NOMO-1 treated with dmso at 0.1 percent for 144 hours (cell line): ENCODE data around the gene MOGAT1.
"Not testable (repeated sequence)": the region's sequence is repeated elsewhere in the genome, so short reads cannot be mapped to it uniquely, and the experiment has no call there.

ENCODE experiments used
- DNase-seq: peaks from one replicate; lab custom pipeline; 2025; ENCODE audit not compliant: unreplicated experiment; lab: John Stamatoyannopoulos, UW

Gene MOGAT1

DNA sequence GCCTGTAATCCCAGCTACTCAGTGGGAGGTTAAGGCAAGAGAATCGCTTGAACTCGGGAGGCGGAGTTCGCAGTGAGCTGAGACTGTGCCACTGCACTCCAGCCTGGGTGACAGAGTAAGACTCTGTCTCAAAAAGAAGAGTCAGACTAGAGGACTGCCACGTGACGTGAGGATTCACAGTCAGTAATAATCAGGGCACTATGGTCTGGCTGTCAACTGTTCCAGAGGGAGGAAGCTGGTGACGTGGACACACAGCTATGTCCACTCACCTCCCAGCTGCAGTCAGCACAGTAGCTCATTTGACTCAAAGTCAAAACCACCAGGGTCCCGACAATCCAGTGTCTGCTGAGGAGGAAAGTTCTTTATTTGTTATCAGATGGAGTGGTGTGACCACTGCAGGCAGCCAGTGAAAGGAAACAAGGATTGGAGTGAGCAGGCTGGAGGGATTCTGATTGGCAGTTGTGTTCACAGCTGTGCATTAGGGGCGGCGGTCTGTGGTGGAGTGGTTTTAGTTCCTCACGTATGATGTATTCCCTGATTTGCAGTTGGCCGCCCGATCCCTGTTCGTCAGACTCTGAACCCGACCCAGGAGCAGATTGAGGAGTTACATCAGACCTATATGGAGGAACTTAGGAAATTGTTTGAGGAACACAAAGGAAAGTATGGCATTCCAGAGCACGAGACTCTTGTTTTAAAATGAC is 37.9 kb downstream of the MOGAT1 start:
- DNase-seq = peak; percentile 74

DNA sequence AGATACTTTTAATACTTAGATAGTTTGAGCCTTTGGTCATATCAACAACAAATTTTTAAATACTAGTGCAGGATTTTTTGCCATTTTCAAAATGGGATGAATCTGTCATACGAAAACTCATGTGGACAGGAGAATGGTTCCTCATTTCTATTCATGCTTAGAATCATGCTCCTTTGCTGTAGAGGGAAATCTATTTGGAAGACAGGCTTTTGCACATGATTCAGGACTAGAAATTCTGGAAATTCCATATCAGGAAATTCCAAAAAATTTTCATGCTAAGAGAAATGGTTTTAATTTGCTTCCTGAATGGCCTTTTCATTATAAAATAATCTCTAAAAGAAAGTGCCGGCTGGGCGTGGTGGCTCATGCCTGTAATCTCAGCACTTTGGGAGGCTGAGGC is 39.3 kb downstream of the MOGAT1 start:
- DNase-seq = no peak

DNA sequence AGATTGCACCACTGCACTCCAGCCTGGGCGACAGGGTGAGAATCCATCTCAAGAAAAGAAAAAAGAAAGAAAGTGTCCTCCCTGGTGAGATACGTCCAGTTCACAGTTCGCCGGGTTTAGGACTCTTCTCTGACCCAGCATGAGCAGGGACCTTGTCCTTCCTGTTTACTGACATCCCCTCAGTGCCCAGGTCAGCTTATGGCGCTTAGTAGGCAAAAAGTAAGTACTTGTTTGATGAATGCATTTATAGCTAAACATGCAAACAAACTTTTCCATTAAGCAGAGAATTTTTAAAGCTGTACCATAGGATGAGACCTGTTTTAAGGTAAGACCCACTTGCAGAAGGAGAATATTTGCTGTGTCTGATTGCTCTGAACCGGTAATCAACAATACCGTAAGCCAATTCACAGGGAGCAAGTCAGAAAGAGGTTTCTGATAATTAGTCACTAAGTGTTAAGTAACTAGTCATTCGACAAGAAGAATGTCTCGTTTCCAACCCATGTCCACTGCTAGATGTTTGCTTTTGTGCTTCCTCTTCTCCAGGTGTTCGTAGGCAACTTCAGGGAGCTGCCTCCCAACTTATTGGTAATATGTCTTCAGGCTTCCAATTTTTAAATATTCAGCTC is 40.0 kb downstream of the MOGAT1 start:
- DNase-seq = no peak

GRCh38 chr2:222713002-222713401 is 41.5 kb downstream of the MOGAT1 start:
- no peak for DNase-seq

GRCh38 chr2:222714361-222715241 is 43.1 kb downstream of the MOGAT1 start:
- no peak for DNase-seq

GRCh38 chr2:222715742-222716141 is 44.3 kb downstream of the MOGAT1 start:
- DNase-seq = peak; percentile 10

DNA sequence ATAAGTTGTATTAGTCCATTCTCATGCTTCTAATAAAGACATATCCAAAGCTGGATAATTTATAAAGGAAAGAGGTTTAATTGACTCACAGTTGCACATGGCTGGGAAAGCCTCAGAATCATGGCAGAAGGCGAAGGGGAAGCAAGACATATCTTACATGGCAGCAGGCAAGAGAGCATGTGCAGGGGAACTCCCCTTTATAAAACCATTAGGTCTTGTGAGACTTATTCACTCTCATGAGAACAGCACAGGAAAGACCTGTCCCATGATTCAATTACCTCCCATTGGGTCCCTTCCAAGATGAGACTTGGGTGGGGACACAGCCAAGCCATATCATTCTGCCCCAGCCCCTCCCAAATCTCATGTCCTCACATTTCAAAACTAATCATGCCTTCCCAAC is 48.3 kb downstream of the MOGAT1 start:
- DNase-seq = not testable (repeated sequence)

DNA sequence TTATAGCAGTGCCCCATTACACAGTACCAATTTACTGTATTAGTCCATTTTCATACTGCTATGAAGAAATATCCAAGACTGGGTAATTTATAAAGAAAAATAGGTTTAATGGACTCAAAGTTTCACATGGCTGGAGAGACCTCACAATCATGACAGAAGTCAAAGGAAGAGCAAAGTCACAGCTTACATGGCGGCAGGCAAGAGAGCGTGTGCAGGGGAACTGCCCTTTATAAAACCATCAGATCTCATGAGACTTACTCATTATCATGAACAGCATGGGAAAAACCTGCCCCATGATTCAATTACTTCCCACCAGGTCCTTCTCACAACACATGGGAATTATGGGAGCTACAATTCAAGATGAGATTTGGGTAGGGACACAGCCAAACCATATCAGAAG is 50.1 kb downstream of the MOGAT1 start:
- not testable (repeated sequence) for DNase-seq

- no peak for DNase-seq
Measured at GRCh38 chr2:222722327-222722946, 51.0 kb downstream of the MOGAT1 start.

DNA sequence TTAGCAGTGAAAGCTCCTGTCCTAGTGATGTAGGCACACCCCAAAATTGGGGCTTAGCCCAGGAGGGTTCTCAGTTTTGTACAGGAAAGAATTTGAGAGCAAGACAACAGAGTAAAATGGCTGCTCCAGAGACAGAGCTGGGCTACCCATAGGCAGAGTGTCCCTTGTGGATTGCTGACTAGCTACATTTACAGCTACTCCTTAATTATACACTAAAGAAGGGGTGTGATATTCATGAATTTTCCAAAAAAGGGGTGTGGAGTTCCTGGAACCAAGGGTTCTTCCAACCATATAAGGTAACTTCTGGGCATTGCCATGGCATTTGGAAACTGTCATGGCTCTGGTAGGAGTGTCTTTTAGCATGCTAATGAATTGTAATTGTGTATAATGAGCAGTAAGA is 52.8 kb downstream of the MOGAT1 start:
- DNase-seq = no peak

- no peak for DNase-seq
Measured at GRCh38 chr2:222728621-222729020, 57.2 kb downstream of the MOGAT1 start.

- peak; percentile 76 for DNase-seq
Measured at GRCh38 chr2:222730366-222730999, 59.0 kb downstream of the MOGAT1 start.

- DNase-seq = no peak
Measured at GRCh38 chr2:222731201-222731621, 59.8 kb downstream of the MOGAT1 start.

DNA sequence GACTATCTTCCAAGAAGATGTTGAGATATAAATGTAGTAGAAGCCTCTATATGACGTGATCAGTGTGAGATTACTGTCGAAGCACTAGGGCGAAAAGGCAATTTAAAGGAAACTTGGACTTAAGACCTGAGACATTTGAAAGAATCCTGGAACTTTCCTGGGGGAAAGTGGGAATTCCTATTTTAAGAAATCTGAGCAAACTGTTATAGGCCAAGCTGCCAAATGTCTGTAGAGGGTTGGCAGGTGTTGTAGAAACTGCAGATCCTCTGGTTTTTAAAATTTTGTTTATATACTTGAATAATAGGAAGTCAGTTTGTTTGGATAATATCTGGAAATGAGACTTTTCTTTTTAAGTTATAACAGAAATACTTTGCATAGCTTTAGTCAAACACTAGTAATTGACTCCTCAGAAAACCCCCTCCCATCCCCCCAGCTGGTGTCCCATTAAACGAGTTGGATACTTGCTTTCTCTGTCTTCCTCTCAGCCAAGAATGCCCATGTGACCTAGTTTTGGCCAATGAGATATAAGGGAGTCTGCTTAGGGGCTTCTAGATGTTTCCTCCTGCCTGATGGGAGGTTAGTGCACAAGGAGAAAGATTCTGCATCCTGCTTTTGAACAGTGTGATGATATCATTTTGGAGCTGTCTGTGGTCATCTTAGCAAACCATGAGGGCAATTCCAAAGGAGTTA is 61.2 kb downstream of the MOGAT1 start:
- no peak for DNase-seq

- no peak for DNase-seq
Measured at GRCh38 chr2:222733470-222733845, 62.0 kb downstream of the MOGAT1 start.

GRCh38 chr2:222733846-222734702 is 62.6 kb downstream of the MOGAT1 start:
- no peak for DNase-seq

DNA sequence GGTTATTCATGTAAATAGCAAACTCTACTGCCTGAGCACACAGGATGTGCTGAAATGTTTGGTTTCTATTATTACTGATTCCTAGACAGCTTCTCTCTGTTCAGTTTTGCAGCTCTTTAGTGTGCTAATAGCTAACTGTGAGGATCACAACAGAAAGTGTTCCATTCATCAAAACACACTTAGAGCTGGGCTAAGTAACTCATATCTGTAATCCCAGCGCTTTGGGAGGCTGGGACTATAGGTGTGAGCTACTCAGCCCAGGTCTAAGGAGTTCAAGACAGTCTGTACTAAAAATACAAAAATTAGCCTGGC is 63.2 kb downstream of the MOGAT1 start:
- DNase-seq = no peak

GRCh38 chr2:222736301-222736700 is 64.8 kb downstream of the MOGAT1 start:
- DNase-seq = no peak

- no peak for DNase-seq
Measured at GRCh38 chr2:222736924-222737323, 65.5 kb downstream of the MOGAT1 start.

GRCh38 chr2:222738312-222738711 is 66.9 kb downstream of the MOGAT1 start:
- DNase-seq = no peak
